Measurements from ENCODE around the gene DRC7.
"Not testable (repeated sequence)": the region's sequence is repeated elsewhere in the genome, so short reads cannot be mapped to it uniquely, and the experiment has no call there.

Gene DRC7

DNA sequence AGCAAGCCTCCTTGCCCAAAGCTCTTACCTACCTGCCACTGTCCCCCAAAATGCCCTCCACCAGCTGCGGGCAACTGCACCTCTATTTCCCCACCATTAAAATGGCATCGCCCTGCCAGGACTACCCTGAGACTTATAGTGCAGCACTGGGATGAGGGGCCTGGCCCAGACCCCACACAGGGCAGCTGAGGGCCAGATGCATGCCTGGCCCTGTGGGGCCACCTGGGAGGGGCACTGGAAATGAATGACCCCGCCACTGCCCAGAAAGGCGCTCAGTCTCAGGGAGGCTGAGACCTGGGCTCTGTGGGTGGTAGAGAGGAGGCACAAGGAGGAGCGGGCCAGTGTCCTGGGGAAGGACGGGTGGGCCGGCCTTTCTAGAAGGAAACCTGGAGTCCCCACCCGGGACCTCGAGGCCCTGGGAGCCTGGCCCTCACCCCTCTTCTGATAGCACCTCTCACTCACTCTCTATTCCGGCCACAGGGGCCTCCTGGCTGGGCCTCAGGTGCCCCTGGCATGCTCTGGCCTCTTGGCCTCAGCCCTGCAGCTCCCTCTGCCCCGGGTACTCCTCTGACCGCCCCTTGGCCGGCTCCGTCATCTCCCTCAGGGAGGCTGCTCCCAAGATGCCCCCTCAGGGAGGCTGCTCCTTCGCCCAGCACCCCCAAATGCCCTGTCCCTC is 67.9 kb downstream of the DRC7 start:
- no peak for DNase-seq (ENCODE audit: low read depth in 3 of 3)

DNA sequence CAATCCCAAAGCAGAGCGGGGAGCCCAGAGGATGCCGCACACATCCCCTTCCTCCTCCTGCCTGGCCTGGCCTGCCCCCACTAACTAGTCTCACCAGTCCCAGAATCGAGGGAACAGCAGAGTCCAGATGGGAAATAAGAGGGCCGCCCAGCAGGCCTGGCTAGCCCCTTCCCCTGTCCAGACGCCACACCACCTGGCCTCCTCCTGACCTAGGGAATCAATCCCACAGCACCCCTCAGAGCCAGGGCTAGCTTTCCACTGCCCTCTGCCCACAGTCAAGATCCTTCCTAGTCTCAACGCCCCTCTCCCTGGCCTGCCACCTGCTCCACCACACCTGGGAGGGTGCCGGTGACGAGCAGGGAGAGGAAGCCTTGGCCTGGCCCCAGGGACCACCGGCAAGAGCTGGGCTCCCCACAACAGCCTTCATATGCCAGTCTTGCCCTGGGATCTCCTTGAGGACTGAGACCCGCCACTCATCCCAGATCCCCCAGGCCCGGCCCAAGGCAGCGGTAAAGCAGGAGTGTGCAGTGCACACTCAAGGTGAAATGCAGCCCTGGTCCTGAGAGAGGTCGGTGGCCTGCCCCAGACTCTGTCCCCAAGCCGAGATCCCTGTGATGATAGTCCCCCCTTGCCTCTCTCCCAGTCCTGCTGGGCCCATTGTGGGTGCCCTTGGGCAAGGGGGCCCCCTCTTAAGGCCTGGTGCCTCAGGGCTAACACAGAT is 68.8 kb downstream of the DRC7 start:
- no peak for DNase-seq (ENCODE audit: low read depth in 3 of 3)

DNA sequence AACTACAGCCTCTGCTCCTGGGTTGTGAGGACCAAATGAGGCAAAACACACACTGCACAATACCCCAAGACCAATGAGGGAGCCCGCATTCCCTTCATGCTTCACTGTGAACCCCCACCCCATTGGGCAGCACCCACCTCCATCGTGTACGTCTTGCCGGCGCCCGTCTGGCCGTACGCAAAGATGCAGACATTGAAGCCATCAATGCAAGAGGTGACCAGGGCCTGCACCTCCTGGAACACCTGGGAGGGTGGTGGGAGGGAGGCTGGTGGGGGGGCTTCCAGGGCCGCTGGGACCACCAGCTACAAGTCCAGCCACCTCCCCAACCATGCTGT is 69.4 kb downstream of the DRC7 start:
- DNase-seq (ENCODE audit: low read depth in 3 of 3): no peak

DNA sequence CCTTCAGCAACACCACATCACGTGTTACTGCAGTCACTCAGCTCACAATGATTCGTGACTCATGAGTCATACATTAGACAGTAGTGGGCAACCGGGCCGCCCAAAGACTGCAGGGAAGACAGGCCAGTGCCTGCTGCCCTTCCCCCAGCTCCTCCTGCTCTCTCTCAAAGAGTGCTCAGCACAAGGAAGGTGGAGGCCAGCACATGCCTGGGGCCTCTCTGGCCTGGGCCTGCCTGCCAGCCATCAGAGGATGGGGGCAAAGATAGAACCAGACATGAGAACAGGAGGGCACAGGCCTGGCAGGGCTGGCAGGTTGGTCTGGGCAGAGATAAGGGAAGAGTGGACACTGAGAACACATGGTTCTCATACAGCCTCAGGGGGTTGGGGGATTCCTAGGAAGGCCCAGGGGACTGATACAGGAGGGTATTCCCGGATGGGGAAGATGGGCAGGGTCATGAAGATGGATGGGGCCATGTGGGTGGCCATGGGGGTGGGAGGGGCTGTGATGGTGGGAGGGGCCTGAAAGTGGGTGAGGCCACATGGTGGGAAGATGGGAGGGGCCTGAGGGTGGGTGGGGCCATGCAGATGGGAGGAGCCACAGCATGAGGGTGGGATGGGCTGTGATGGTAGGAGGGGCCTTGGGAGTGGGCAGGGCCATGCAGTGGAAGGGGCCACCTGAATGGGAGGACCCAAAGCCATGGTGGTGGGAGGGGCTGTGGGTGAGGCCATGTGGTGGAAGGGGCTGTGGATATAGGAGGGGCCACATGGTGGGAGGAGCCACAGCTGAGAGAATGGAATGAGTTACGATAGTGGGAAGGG is 69.9 kb downstream of the DRC7 start:
- DNase-seq (ENCODE audit: low read depth in 3 of 3): peak in 1 of 3 experiments; percentile 24

DNA sequence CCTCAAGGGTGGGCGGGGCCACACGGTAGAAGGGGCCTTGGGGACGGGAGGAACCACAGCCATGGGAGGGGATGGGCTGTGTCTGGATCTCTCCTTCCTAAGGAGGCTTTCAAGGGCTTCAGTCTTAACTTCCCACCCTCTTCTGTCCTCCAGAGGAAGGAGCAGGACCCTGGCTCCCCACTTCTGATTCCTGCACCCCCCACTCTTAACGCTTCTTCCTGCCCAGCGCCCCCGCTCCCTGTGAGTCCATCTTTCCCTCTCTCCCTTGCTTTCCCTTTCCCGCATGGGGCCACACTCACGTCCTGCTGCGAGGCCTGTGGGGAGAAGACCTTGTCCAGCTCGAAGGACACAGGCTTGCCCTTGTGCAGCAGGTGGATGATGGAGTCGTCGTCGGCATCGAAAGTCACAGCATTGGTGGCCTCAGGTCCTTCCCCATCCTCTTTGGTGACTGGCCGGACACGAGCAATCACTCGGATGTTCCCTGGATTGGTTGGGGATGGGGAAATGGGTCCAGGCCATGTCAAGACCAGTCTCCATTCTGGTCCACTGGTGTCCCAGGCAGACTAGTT is 70.6 kb downstream of the DRC7 start:
- no peak for DNase-seq (ENCODE audit: low read depth in 3 of 3)

DNA sequence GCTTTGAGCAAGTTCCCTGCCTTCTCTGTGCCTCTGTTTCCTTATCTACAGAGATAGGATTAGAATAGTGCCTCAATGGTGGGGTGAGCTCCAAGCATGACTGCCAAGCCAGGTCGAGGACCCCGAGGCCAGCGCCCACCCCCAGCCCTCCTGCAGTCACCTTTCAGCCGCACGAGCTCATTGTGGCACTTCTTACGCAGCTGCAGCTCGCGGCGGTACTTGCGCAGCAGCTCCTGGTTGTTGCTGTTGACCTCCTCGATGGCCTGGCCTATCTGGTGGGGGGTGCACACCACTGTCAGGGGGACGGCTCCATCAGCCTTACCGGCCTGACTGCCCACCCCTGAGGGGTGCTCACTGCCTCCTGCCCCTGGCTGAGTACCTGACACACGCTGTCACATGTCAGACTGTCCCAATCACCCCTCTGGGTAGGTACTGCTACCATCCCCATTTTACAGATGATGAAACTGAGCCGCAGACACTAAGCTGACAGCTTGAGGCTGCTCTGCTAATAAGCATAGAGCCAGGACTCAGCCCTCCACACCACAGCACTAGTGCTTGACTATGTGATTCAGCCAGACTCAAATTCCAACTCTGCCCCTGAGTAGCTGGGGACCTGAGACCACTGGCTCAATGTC is 72.2 kb downstream of the DRC7 start:
- no peak for DNase-seq (ENCODE audit: low read depth in 3 of 3)

DNA sequence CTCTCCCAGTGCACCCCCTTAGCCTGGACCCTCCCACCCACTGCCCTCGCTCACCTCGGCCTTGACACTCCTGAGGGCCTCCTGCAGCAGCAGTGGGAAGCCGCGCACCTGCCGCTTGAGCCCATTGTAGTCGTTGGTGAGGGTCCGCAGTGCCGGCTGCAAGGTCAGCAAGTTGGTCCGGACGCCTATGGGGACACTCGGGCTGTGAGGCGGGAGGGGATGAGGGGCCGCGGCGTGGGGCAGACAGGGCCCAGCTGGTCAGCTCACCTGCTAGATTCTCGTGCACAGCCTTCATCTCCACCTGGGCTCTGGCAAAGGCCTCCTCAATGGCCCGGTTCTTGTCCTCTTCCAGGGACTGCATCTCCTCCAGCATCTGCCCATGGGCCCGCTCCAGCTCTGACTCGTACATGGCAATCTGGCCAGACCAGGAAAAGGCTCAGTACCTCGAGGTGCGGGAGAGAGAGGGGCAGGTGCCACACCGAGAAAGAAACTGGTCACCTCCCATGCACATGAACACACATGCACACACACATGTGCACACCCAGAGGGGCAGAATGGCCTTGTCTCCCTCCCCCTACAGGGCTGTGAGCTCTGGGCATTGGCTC is 75.0 kb downstream of the DRC7 start:
- no peak for DNase-seq (ENCODE audit: low read depth in 3 of 3)

DNA sequence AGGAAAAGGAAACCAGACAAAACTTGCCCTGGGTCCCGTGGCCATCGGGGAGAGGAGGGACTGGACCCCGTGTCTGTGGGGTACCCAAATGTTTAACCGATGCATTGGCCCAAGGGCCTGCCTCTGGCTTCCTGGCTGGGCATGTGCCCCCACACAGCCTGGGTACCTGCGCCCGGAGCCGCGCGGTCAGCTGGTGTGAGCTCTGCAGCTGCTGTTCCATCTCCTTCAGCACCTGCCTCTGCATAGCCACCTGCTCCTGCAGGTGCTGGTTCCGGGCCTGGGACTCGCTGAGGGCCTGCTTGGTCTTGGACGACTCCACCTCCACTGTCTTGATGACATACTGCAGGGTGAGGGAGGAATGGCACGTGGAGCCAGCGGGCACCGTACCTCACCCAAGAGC is 75.8 kb downstream of the DRC7 start:
- DNase-seq (ENCODE audit: low read depth in 3 of 3): no peak

DNA sequence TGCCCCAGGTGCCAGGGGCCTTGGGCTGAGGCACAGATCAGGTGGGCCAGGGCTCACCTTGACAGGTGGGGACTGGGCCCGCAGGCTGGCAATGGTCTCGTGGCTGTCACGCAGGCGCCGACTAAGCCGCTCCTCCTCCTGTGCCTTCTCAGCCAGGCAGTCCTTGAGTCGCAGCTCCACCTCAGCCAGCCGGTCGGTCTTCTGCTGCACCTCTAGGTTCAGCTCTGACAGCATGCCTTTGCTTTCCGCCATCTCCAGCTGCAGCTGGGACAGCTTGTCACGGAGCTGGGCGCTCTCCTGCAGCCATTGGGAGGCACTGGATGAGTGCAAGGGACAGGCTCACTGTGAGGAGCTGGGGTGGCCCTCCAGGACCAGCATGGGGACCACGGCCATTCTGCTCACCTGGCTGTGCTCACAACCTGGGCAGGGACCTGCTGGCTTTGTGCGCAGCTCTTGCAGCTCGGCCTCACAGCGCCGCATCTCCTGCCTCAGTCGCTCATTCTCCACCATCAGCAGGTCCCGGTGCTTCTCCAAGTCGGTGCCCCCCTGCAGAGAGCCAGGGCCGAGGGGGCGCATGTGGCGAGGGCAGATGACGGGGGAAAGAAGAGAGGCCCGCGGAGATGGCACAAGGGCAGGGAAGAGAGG is 76.7 kb downstream of the DRC7 start:
- no peak for DNase-seq (ENCODE audit: low read depth in 3 of 3)

DNA sequence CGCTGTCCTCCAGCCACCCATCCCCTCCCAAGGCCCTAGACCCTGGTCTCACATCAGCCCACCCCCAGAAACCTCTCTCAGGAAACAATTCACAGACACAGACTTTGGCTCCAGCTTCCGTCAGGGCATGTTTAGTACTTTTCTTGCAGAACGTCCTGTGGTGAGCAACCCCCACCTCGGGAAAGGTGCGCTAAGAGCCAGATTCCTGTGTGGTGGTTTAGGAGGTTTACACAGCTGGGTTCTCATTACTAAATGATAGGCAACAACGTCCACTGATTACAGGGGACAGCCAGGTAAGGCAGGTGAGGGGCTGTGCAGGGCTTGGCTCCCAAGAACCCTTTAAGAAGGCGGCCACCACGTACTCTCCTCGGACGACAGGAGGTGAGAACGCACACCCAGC is 78.4 kb downstream of the DRC7 start:
- DNase-seq (ENCODE audit: low read depth in 3 of 3): no peak

DNA sequence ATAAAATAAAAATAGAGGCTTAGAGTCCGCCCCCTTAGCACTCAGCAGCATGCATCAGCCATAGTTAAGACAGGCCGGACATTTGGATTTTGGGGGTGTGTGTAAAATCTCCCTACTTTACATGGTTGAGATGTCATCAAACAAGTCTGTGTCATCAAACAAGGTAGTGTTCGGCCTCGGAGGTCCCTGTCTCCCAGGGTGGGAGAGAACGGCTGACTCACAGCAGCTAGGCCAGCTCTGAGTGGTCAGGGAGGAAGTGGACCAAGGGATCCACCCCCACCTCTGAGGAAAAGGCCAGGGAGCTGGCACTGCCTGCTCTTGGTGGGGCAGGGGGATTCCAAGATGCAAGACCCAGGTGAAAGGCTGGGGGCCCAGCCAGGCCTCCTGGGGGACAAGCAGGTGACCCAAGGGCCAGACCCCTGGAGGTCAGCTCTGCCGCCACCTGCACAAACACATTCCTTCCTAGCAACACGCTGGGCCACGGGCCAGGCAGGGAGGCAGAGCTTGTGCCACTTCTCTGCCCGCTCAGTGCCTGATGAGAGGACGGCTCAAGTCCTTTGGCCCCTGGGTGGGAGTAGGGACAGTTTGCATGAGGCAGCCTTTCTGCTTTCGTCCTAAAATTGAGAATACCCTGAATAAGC is 79.2 kb downstream of the DRC7 start:
- DNase-seq (ENCODE audit: low read depth in 3 of 3): no peak

DNA sequence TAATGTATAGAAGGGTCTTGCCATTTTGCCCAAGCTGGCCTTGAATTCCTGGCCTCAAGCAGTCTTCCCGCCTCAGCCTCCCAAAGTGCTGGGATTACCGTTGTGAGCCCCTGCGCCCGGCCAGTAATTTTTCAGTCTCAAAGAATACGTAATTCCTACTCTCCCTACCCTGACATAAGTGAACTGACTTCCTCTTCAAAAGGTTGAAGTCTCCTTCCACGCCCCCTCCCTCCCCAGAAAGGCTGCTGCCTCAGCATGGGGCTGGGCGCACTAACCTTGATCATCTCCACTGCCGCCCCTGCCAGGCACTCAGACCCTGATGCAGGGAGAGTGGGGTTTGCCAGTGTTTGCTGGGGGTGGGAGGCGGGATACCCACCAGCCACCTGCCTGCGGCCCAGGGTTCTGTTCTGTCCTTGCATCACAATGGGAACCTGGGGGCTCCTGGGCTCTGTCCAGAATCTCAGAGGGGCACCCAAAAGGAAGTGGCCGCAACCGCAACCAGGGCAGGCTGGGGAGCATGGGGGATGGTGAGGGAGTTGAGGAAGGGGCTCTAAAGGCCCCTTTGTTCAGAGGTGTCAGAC is 80.2 kb downstream of the DRC7 start:
- no peak for DNase-seq (ENCODE audit: low read depth in 3 of 3)

DNA sequence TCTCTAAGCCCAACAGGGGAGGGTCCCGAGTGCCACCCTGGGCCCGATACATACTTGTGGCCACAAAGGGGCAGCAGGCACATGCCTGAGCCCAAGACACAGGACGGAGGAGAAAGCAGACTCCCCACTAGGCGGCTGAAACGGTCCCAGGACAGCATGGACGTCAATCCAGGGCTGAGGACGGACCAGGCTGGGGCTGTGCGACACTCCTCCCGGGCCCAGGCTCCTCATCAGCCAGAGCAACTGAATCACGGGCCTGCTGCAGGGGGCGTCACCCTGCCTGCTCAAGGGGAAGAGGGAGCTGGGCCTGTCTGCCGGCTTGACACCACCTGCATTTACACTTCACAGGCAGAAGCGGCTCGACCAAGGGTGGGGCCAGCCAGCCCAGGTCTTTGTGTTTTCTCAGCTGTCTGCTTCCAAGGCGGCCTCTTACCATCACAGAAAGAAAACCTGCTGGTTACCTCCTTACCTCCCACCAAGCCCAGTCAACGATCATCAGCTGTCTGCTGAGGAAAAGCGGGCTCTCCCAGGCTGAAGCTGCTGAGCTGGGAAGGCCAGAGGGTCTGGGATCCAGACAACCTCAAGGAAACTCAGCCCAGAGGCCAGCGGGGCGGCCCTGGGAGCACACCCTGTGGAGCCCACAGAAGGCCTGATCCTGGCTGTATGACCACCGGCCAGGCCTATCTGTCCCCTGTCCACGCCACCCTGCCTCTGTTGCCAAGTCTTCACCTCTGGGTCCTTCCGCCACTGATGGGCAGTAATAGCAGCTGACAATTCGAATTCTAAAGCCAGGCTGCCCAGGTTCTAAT is 81.3 kb downstream of the DRC7 start:
- DNase-seq (ENCODE audit: low read depth in 3 of 3): no peak

DNA sequence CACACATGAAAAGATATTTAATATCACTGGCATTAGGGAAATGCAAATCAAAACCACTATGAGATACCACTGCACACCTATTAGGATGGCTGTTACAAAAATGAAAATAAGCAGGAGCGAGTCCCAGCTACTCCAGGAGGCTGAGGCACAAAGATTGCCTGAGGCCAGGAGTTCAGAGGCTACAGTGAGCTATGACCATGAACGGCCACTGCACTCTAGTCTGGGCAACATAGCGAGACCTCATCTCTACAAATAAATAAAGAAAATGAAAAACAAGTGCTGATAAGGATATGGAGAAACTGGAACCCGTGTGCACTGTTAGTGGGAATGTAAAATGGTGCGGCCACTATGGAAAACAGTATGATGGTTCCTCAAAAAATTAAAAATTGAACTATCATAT is 84.1 kb downstream of the DRC7 start:
- DNase-seq (ENCODE audit: low read depth in 3 of 3): no peak

DNA sequence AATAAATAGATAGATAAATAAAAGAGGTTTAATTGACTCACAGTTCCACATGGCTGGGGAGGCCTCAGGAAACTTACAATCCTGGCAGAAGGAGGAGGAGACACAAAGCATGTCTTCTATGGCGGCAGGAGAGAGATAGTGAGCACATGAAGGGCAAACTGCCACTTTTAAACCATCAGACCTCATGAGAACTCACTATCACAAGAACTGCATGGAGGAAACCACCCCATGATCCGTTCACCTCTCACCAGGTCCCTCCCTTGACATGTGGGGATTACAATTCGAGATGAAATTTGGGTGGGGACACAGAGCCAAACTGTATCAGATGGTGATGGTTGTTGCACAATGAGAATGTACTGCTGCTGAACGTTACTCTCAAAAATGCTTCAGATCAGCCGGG is 85.2 kb downstream of the DRC7 start:
- DNase-seq (ENCODE audit: low read depth in 3 of 3): not testable (repeated sequence)

DNA sequence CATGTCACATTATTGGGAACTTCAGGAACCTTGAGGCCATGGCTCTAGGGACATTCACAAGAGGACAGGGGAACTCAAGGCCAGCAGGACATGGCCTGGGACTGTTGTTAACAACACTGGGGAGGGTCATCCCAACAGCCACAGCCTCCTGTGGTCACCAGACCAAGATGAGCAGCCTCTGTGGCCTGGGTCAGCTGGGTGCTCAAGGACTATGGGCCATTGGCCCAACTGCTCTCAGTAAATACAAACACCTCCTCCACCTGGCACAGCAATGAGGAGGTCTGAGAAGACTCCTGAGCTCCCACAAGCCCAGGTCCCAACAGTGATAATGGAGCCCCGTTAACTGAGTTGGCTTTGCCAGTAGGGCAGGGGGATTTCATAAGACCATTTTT is 86.7 kb downstream of the DRC7 start:
- DNase-seq (ENCODE audit: low read depth in 3 of 3): no peak
